GM21423 (cell line): ENCODE data around the gene C3orf20.

Experiments used
- ATAC-seq: cut with Tn5 transposase; IDR thresholded peaks from one replicate; pipeline ENCODE4 v1.9.1; 2021; ENCODE audit warnings: mild to moderate bottlenecking, moderate library complexity; ENCODE audit not compliant: unreplicated experiment

The C3orf20 gene

GRCh38 chr3:14698601-14699244 is 23.8 kb downstream of the C3orf20 start:
- ATAC-seq, result no peak

DNA sequence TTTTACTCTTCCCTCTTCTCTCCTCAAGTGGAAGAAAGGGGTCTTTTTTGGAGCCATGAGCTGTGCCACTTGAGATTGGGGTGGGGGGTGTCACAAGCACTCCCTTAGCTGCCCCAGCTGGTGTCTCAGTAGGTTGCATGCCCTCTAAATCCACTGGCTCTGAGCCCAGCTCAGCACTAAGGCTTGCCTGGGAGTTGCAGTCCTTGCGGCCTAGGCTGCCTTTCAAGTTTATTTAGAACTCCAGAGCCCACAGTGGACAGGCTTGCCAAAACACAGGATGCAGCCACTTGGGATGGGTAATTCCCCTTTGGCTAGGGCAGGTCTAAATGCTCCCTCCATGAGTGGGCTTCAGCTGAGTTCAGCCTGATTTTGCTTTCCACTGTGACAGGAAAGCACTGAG is 24.7 kb downstream of the C3orf20 start:
- no peak for ATAC-seq

- ATAC-seq, result no peak
Observed at GRCh38 chr3:14700891-14701290, 25.9 kb downstream of the C3orf20 start.

- ATAC-seq, result no peak
Observed at GRCh38 chr3:14701676-14702075, 26.7 kb downstream of the C3orf20 start.

GRCh38 chr3:14703128-14703750 is 28.3 kb downstream of the C3orf20 start:
- ATAC-seq, result no peak

GRCh38 chr3:14703791-14704190 is 28.9 kb downstream of the C3orf20 start:
- ATAC-seq, result no peak

- ATAC-seq, result no peak
Observed at GRCh38 chr3:14706096-14706495, 31.2 kb downstream of the C3orf20 start.

DNA sequence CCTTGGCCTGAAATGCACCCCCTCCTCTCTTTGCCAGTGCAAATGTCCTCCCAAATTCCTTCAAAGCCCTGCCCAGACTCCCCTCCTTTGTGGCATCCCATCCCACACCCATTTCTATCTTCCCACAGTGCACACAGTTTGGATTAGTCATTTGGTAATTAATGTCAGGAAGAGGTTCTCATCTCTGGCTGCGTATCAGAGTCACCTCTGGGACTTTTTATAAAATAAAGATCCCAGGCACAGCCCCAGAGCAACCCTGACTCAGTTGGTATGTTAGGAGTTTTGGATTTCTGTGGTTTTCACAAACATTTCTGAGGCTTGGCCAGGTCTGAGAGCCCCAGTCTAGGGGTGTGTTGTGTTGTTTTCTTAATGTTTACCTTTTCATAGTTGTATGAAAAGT is 41.6 kb downstream of the C3orf20 start:
- no peak for ATAC-seq

DNA sequence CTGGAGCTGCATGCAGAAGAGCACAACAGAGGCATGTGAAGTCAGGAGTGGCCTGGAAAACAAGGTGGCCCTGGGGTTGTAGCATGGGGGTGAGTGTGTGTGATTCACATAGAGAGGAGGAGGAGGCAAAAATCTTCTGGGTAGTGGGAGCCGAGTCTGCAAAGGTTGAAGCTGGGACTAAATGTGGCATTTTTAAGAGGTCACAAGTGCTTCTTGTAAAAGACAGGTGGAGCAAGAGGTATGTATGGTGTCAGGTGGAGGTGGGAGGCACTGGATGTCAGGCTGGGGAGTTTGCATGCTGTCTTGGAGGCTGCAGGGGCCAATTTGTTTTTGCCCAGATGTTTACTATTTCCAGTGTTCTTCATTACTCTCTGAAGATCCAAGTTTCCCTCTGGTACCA is 42.4 kb downstream of the C3orf20 start:
- ATAC-seq, result no peak

- ATAC-seq, result no peak
Observed at GRCh38 chr3:14718539-14718938, 43.6 kb downstream of the C3orf20 start.

- no peak for ATAC-seq
Observed at GRCh38 chr3:14719006-14719405, 44.1 kb downstream of the C3orf20 start.

- ATAC-seq, result no peak
Observed at GRCh38 chr3:14721126-14721864, 46.4 kb downstream of the C3orf20 start.

- no peak for ATAC-seq
Observed at GRCh38 chr3:14725013-14725412, 50.1 kb downstream of the C3orf20 start.

GRCh38 chr3:14725564-14726440 is 50.9 kb downstream of the C3orf20 start:
- no peak for ATAC-seq

GRCh38 chr3:14726441-14726780 is 51.5 kb downstream of the C3orf20 start:
- no peak for ATAC-seq

GRCh38 chr3:14728113-14728512 is 53.2 kb downstream of the C3orf20 start:
- no peak for ATAC-seq

- ATAC-seq, result no peak
Observed at GRCh38 chr3:14730703-14731382, 55.9 kb downstream of the C3orf20 start.

DNA sequence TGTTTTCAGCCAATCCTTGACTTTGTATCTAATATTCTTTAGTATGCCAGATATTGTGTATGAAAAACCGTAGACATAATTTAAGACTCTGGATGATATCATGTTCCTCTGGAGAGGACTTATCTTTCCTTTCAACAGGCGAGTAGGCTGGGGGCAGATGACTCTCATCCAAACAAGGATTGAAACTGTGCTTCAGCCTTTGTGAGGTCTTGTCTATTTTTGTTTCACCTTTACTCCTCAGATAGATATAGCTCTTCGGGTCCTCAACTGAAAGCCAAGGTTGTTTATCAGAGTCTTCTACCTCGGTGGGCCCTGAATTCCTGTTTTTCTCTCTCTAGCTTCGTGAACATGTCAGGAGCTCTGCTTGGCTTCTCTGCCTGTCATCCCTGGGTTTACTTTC is 66.0 kb downstream of the C3orf20 start:
- ATAC-seq, result no peak

GRCh38 chr3:14741510-14741909 is 66.6 kb downstream of the C3orf20 start:
- ATAC-seq, result no peak

GRCh38 chr3:14744556-14744955 is 69.6 kb downstream of the C3orf20 start:
- ATAC-seq, result no peak

GRCh38 chr3:14750650-14751049 is 75.7 kb downstream of the C3orf20 start:
- no peak for ATAC-seq
